Neural progenitor cell (in vitro differentiated cells): ENCODE results near the gene SALL3. TPM values are rescaled to one million over a fixed set of nuclear protein-coding genes. Genes with fewer than 3 reads are reported as not detected.

Experiments
- DNase-seq: peaks from one replicate; pipeline ENCODE4 v3.0.0-alpha.2; 2016; ENCODE audit warnings: low spot score
- H2AFZ ChIP-seq: fragments of 200-600 bp; sonication (generic); replicated peaks from 2 replicates; pipeline ENCODE4 v1.6.1; 2016; ENCODE audit warnings: antibody characterized with exemption
- H3F3A ChIP-seq: fragments of 200-600 bp; sonication (generic); 2 replicates; pipeline ENCODE4 v1.6.1; 2016; ENCODE audit warnings: antibody characterized with exemption, low read depth
- H3K27ac ChIP-seq: fragments of 200-600 bp; sonication (generic); 2 replicates; pipeline ENCODE4 v1.5.1; 2016; ENCODE audit warnings: mild to moderate bottlenecking
- H3K27me3 ChIP-seq: fragments of 200-600 bp; sonication (generic); 2 replicates; pipeline ENCODE4 v1.6.1; 2016; ENCODE audit warnings: mild to moderate bottlenecking, moderate library complexity
- H3K36me3 ChIP-seq: fragments of 200-600 bp; sonication (generic); 2 replicates; pipeline ENCODE4 v1.5.1; 2016
- H3K4me1 ChIP-seq: fragments of 200-600 bp; sonication (generic); 2 replicates; pipeline ENCODE4 v1.6.1; 2016; ENCODE audit warnings: mixed run types
- H3K4me2 ChIP-seq: fragments of 200-600 bp; sonication (generic); 2 replicates; pipeline ENCODE4 v1.6.1; 2016
- H3K4me3 ChIP-seq: fragments of 200-600 bp; sonication (generic); 2 replicates; pipeline ENCODE4 v1.5.1; 2016
- H3K79me2 ChIP-seq: fragments of 200-600 bp; sonication (generic); 2 replicates; pipeline ENCODE4 v1.6.1; 2016; ENCODE audit warnings: low read depth
- H3K9ac ChIP-seq: fragments of 200-600 bp; sonication (generic); 2 replicates; pipeline ENCODE4 v1.6.1; 2016
- H3K9me3 ChIP-seq: fragments of 200-600 bp; sonication (generic); 2 replicates; pipeline ENCODE4 v1.5.1; 2016; ENCODE audit warnings: low read depth
- H4K20me1 ChIP-seq: fragments of 200-600 bp; sonication (generic); 2 replicates; pipeline ENCODE4 v1.6.1; 2016; ENCODE audit warnings: low read depth
- H3K27ac Mint-ChIP-seq: 3 replicates; pipeline ENCODE4 v1.8.0; 2021; ENCODE audit warnings: mixed read lengths
- H3K27me3 Mint-ChIP-seq: 2 replicates; pipeline ENCODE4 v1.8.0; 2022; ENCODE audit warnings: low read depth, mild to moderate bottlenecking, inconsistent platforms, moderate library complexity, mixed read lengths; ENCODE audit not compliant: insufficient read depth
- H3K36me3 Mint-ChIP-seq: 3 replicates; pipeline ENCODE4 v1.8.0; 2021; ENCODE audit warnings: mixed read lengths
- H3K4me1 Mint-ChIP-seq: 3 replicates; pipeline ENCODE4 v1.8.0; 2021; ENCODE audit warnings: mixed read lengths
- H3K4me3 Mint-ChIP-seq: 3 replicates; pipeline ENCODE4 v1.8.0; 2021; ENCODE audit warnings: mild to moderate bottlenecking, moderate library complexity, mixed read lengths
- H3K9me3 Mint-ChIP-seq: 3 replicates; pipeline ENCODE4 v1.8.0; 2020; ENCODE audit warnings: mixed read lengths
- CTCF ChIP-seq: fragments of 200-600 bp; sonication (generic); IDR thresholded peaks from 2 replicates; pipeline ENCODE4 v1.5.1; 2017; ENCODE audit warnings: antibody characterized with exemption, mild to moderate bottlenecking
- EZH2 ChIP-seq: fragments of 200-600 bp; sonication (generic); IDR thresholded peaks from 2 replicates; pipeline ENCODE4 v1.6.1; 2017; ENCODE audit warnings: antibody characterized with exemption, mild to moderate bottlenecking, moderate library complexity
- EZH2phosphoT487 ChIP-seq: fragments of 200-600 bp; sonication (generic); IDR thresholded peaks from 2 replicates; pipeline ENCODE4 v1.6.1; 2017; ENCODE audit warnings: antibody characterized with exemption
- total RNA-seq: library from RNA; depleted of rRNA; stranded (reverse); fragments of >200 nt; gene quantifications from 2 replicates; pipeline ENCODE4 v1.2.3, GENCODE V29; 2015; ENCODE audit warnings: low replicate concordance

SALL3 gene
- total RNA-seq, 1 donor from 2014 or later, result 27.7 TPM

GRCh38 chr18:79000997-79001396 lies 21.4 kb downstream of the SALL3 start:
- no peaks in the 10 kb centered on the region for H3F3A ChIP-seq
- Mint-ChIP-seq H3K27ac (no peak overlapping the region), H3K9me3 (no peaks in the 10 kb centered on the region), H3K27me3 (peaks cover 3% of the 10 kb centered on the region), H3K4me3 (no peak overlapping the region), H3K36me3 (peaks cover 3% of the 10 kb centered on the region), H3K4me1 (no peaks in the 10 kb centered on the region)
- H4K20me1 ChIP-seq, result peaks cover 24% of the 10 kb centered on the region
- no peak overlapping the region for H3K9ac ChIP-seq
- H3K4me1 ChIP-seq, result no peaks in the 10 kb centered on the region
- no peaks in the 10 kb centered on the region for H3K9me3 ChIP-seq
- H2AFZ ChIP-seq, result no peak overlapping the region
- H3K27me3 ChIP-seq, result no peaks in the 10 kb centered on the region
- H3K4me3 ChIP-seq, result no peak overlapping the region
- H3K79me2 ChIP-seq, result peaks cover 14% of the 10 kb centered on the region
- H3K4me2 ChIP-seq, result no peak overlapping the region
- TF ChIP-seq EZH2, result no peak
- no peak for TF ChIP-seq CTCF
- TF ChIP-seq EZH2phosphoT487, result no peak
- no peak overlapping the region for H3K27ac ChIP-seq
- no peak for DNase-seq
- peaks cover 8% of the 10 kb centered on the region for H3K36me3 ChIP-seq

- H3K27ac ChIP-seq, result no peak overlapping the region
- H3K4me2 ChIP-seq, result no peak overlapping the region
- H3K4me3 Mint-ChIP-seq, result no peak overlapping the region
- no peak overlapping the region for H3K27ac Mint-ChIP-seq
- no peaks in the 10 kb centered on the region for H3F3A ChIP-seq
- no peaks in the 10 kb centered on the region for H3K79me2 ChIP-seq
- peaks cover 2% of the 10 kb centered on the region for H3K27me3 Mint-ChIP-seq
- no peak for DNase-seq
- H3K9ac ChIP-seq, result no peak overlapping the region
- TF ChIP-seq EZH2 (no peak), CTCF (no peak), EZH2phosphoT487 (no peak)
- no peak overlapping the region for H3K4me3 ChIP-seq
- no peaks in the 10 kb centered on the region for H4K20me1 ChIP-seq
- no peaks in the 10 kb centered on the region for H3K4me1 Mint-ChIP-seq
- H3K9me3 Mint-ChIP-seq, result peaks cover 3% of the 10 kb centered on the region
- no peaks in the 10 kb centered on the region for H3K9me3 ChIP-seq
- peaks cover 8% of the 10 kb centered on the region for H3K36me3 ChIP-seq
- H3K27me3 ChIP-seq, result no peaks in the 10 kb centered on the region
- H2AFZ ChIP-seq, result no peak overlapping the region
- no peaks in the 10 kb centered on the region for H3K4me1 ChIP-seq
- peaks cover 2% of the 10 kb centered on the region for H3K36me3 Mint-ChIP-seq
Observed at GRCh38 chr18:79005653-79006052, 26.0 kb downstream of the SALL3 start.

GRCh38 chr18:79006106-79006795 lies 26.6 kb downstream of the SALL3 start:
- Histone ChIP-seq H3F3A (no peaks in the 10 kb centered on the region), H3K9me3 (no peaks in the 10 kb centered on the region), H3K36me3 (peaks cover 8% of the 10 kb centered on the region), H3K4me1 (no peaks in the 10 kb centered on the region), H3K9ac (no peak overlapping the region), H3K4me2 (no peak overlapping the region), H3K27me3 (no peaks in the 10 kb centered on the region), H2AFZ (no peak overlapping the region), H3K4me3 (no peak overlapping the region), H3K79me2 (no peaks in the 10 kb centered on the region), H3K27ac (no peak overlapping the region), H4K20me1 (no peaks in the 10 kb centered on the region)
- no peaks in the 10 kb centered on the region for H3K4me1 Mint-ChIP-seq
- H3K9me3 Mint-ChIP-seq, result peaks cover 3% of the 10 kb centered on the region
- H3K27me3 Mint-ChIP-seq, result peaks cover 2% of the 10 kb centered on the region
- H3K36me3 Mint-ChIP-seq, result peaks cover 2% of the 10 kb centered on the region
- DNase-seq, result no peak
- H3K27ac Mint-ChIP-seq, result no peak overlapping the region
- TF ChIP-seq EZH2phosphoT487 (no peak), EZH2 (no peak), CTCF (no peak)
- H3K4me3 Mint-ChIP-seq, result no peak overlapping the region
